Mammary epithelial cell (primary cell): ENCODE data around the gene USP24.

Experiments used
- CTCF ChIP-seq, 2 donors: IDR thresholded peaks in 1 of 2; conservative IDR thresholded peaks in 1 of 2; 2 replicates each; pipeline ENCODE4 v1.5.1; 2011 to 2012; ENCODE audit warnings: inconsistent platforms in 2 of 2, low read length in 2 of 2, mild to moderate bottlenecking in 2 of 2, control low read depth in 1 of 2, low read depth in 1 of 2; ENCODE audit not compliant: insufficient read depth in 1 of 2; ENCODE audit errors: extremely low read depth in 1 of 2
- EZH2 ChIP-seq: IDR thresholded peaks from 2 replicates; pipeline ENCODE4 v1.6.1; 2012; ENCODE audit warnings: low read length, inconsistent platforms, borderline replicate concordance

- TF ChIP-seq CTCF (conservative IDR thresholded peaks at IDR 0.05 in 1 of 2, IDR thresholded peaks at IDR 0.05 in 1 of 2; ENCODE audit: extremely low read depth in 1 of 2, insufficient read depth in 1 of 2, low read depth in 1 of 2, low read length in 2 of 2) = no peak
- no peak for TF ChIP-seq EZH2
These were observed 5.9 kb downstream of the USP24 start for GRCh38 chr1:55209247-55209646.
